Astrocyte of the cerebellum (primary cell): Measurements from ENCODE around the gene TNIK.

Source experiments
- DNase-seq: peaks from one replicate; pipeline ENCODE4 v3.0.0-alpha.2; 2011; ENCODE audit warnings: low read depth
- H3K4me3 ChIP-seq: 2 replicates; pipeline ENCODE4 v1.5.1; 2011; ENCODE audit warnings: mild to moderate bottlenecking, low read depth, low read length, moderate library complexity
- in situ Hi-C: cut with HindIII; loops from 2 replicates; pipeline ENCODE4 v1.10.0; 2017; ENCODE audit warnings: low sequenced_read_pairs
- TF ChIP-seq, protein P1 (sequence below): IDR thresholded peaks from 2 replicates; pipeline ENCODE4 v1.5.1; 2012; ENCODE audit warnings: low read length, low read depth, moderate library complexity, mild to moderate bottlenecking; ENCODE audit errors: missing control alignments

Gene TNIK

DNA sequence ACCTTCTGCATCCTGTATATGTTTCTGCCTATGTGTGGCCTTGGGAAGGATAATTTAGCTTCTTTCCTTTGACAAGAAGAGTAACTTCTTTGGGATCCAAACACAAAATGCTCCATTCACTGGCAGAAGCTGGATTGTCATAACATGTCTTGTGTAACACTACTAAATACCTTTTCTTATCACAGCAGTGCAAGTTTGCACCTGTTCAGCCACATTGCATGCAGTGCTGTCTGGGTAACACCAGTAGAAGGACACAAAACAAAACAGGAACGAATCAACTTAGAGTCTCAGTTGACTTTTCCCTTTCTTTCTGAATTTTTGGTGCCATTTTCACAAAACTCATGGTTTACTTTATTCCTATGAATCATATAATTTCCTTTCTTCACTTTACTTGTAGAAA is 43.6 kb upstream of the TNIK start:
- TF ChIP-seq, protein P1, sequence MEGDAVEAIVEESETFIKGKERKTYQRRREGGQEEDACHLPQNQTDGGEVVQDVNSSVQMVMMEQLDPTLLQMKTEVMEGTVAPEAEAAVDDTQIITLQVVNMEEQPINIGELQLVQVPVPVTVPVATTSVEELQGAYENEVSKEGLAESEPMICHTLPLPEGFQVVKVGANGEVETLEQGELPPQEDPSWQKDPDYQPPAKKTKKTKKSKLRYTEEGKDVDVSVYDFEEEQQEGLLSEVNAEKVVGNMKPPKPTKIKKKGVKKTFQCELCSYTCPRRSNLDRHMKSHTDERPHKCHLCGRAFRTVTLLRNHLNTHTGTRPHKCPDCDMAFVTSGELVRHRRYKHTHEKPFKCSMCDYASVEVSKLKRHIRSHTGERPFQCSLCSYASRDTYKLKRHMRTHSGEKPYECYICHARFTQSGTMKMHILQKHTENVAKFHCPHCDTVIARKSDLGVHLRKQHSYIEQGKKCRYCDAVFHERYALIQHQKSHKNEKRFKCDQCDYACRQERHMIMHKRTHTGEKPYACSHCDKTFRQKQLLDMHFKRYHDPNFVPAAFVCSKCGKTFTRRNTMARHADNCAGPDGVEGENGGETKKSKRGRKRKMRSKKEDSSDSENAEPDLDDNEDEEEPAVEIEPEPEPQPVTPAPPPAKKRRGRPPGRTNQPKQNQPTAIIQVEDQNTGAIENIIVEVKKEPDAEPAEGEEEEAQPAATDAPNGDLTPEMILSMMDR, result no peak
- DNase-seq, result no peak
- in situ Hi-C loops, result no loop called here
- no peak overlapping the region for H3K4me3 ChIP-seq

DNA sequence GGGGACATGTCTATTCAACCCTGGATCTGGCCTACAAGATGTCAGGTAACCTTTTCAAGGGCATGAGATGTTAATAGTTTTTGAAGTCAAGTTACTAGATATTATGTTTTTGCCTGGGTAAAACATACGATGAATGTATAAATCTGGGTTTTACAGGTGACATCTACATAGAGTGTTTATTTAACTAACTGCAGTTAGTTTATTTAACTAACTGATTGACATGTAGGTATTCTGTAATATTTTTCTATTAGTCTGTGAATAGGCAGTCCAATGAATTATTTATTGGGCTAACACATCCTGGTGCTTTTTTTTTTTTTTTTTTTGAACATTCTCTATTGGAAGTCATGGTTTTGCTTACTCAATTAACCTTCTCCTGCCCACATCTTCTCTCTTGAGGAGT is 38.7 kb upstream of the TNIK start:
- TF ChIP-seq, protein P1, result no peak
- in situ Hi-C loops, result no loop called here
- no peak for DNase-seq
- no peak overlapping the region for H3K4me3 ChIP-seq

DNA sequence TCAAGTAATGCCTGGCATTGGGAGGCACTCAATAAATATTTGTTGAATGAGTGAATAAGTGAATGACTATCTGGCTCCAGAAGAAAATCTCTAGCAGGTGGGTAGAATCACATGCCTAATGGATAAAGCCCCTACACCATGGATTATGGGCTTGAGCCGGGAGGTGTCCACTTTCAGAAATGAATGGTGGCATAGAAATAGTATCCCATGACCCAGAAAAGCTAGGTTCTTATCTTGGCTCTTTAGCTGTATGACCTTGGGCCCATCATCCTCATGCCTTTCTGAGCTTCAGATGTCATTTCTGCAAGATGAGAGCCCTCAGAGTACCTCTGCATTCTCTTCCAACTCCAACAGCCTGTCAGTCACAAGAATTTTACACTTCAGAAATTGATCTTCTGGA is 37.3 kb upstream of the TNIK start:
- in situ Hi-C loops, result no loop called here
- H3K4me3 ChIP-seq, result no peak overlapping the region
- TF ChIP-seq, protein P1, result no peak
- DNase-seq, result no peak

DNA sequence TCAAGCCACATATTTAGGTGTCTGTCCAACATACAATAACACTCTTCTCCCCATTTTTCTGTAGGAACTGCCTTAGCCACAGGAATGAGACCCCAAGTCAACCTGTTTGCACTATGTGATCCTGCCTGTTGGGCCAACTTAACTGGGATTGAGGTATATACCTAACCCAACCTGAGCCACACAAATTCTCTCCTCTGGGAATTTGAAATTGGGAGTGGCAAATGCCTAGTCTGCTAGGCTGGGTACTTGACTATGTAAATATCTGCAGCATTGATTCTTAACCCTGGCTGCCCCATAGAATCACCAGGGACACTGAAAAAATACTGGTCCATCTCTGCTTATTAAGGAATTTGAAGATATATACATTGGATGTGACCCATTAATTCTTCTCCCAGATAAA is 35.2 kb upstream of the TNIK start:
- TF ChIP-seq, protein P1, result no peak
- in situ Hi-C loops, result no loop called here
- no peak overlapping the region for H3K4me3 ChIP-seq
- no peak for DNase-seq

DNA sequence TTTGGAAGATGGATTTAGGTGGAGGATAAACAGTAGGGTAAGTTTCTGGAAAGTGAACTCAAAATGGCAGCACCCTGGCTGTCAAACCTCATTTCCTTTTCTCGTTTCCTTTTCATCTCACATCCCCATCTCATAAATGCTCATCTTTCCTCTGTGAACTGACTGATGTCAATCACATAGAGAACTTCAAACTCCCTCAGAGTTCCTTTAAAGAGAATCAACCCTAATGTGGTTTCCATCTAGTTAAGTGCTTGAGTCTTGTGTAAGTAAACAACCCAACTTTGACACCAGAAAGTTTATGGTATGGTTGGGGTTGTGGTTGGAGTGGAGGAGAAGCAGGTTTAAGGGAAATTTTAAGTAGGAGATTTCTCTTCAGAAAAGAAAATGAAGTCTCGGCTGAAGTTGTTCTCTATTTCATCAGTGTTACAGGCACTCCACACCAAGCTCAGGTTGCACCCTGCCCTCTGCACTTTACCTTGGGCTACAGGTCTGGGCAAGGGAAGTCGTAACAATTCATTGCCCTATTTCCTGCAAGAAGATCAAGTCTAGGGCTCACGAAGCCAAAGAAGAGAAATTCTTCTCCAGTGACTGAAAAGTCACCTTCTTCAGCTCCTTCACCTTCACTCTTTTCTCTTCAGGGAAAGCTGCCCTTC is 34.4 kb upstream of the TNIK start:
- no peak for DNase-seq
- TF ChIP-seq, protein P1, result no peak
- in situ Hi-C loops, result no loop called here
- no peak overlapping the region for H3K4me3 ChIP-seq

DNA sequence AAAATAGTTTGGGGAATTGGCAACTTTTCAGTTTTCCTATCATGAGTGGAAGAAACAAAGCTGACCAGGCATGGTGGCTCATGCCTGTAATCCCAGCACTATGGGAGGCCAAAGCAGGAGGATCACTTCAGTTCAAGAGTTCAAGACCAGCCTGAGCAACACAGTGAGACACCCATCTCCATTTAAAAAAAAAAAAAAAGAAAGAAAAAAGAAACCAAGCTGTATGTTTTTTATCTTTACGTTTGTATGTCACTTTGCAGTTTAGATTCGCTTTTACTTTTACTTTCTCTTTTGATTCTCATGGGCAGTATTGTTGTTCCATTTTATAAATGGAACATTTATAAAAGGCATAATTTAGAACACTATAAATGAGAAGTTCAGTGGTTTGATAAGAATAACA is 31.2 kb upstream of the TNIK start:
- H3K4me3 ChIP-seq, result no peak overlapping the region
- in situ Hi-C loops, result no loop called here
- DNase-seq, result no peak
- TF ChIP-seq, protein P1, result no peak
